Caco-2 (cell line): ENCODE measurements around the gene ZMYND19. TPM values are rescaled to one million over a fixed set of nuclear protein-coding genes. Genes with fewer than 3 reads are reported as not detected.

ENCODE experiments used
- BruUV-seq: library from RNA; stranded (reverse); fragments of 400-500 nt; replicated peaks from 2 replicates; lab custom pipeline; 2021; lab: Mats Ljungman, UMichigan
- CTCF ChIA-PET: fragments of 300-600 bp; sonication (Branson Sonifier 250); formaldehyde crosslinking; loops from one replicate; lab custom pipeline; 2022; ENCODE audit warnings: antibody characterized with exemption; lab: Charles Lee
- POLR2A ChIA-PET: fragments of 300-600 bp; sonication (Branson Sonifier 250); formaldehyde crosslinking; loops from one replicate; lab custom pipeline; 2022; ENCODE audit warnings: antibody characterized with exemption; lab: Charles Lee
- DNase-seq, 2 experiments: peaks; one replicate each; pipeline versions ENCODE4 v3.0.0 to v3.0.0-alpha.2; 2020 to 2022
- H3K27me3 ChIP-seq: replicated peaks from 2 replicates; pipeline ENCODE4 v1.6.0; 2011; ENCODE audit warnings: low read length; ENCODE audit not compliant: control insufficient read depth, insufficient read depth
- H3K36me3 ChIP-seq: 2 replicates; pipeline ENCODE4 v1.5.1; 2011; ENCODE audit warnings: low read length; ENCODE audit not compliant: control insufficient read depth, insufficient read depth
- H3K4me1 ChIP-seq: fragments of 250-450 bp; sonication (Bioruptor Pico); 2 replicates; pipeline ENCODE4 v1.5.1; 2020; ENCODE audit warnings: mild to moderate bottlenecking
- H3K4me3 ChIP-seq: 2 replicates; pipeline ENCODE4 v1.5.1; 2011; ENCODE audit warnings: low read depth, mild to moderate bottlenecking, control low read depth, low read length
- H3K9me3 ChIP-seq: fragments of 250-450 bp; sonication (Bioruptor Pico); 2 replicates; pipeline ENCODE4 v1.5.1; 2020; ENCODE audit warnings: mild to moderate bottlenecking, moderate library complexity
- H3K27ac Mint-ChIP-seq: one replicate; pipeline ENCODE4 v1.8.0; 2022; ENCODE audit warnings: mixed read lengths; ENCODE audit not compliant: unreplicated experiment
- H3K27me3 Mint-ChIP-seq: one replicate; pipeline ENCODE4 v1.8.0; 2022; ENCODE audit warnings: mixed read lengths; ENCODE audit not compliant: insufficient read depth, unreplicated experiment
- H3K36me3 Mint-ChIP-seq: one replicate; pipeline ENCODE4 v1.8.0; 2022; ENCODE audit warnings: mild to moderate bottlenecking, mixed read lengths; ENCODE audit not compliant: insufficient read depth, unreplicated experiment
- H3K4me1 Mint-ChIP-seq: one replicate; pipeline ENCODE4 v1.8.0; 2022; ENCODE audit warnings: low read depth, mixed read lengths; ENCODE audit not compliant: unreplicated experiment
- H3K4me3 Mint-ChIP-seq: one replicate; pipeline ENCODE4 v1.8.0; 2022; ENCODE audit warnings: mild to moderate bottlenecking, moderate library complexity, mixed read lengths; ENCODE audit not compliant: unreplicated experiment
- H3K9me3 Mint-ChIP-seq: one replicate; pipeline ENCODE4 v1.8.0; 2022; ENCODE audit warnings: mixed read lengths; ENCODE audit not compliant: unreplicated experiment
- CTCF ChIP-seq, 2 experiments: fragments of 200-600 bp in 1 of 2; IDR thresholded peaks; 1 replicate in 1 of 2; 2 replicates in 1 of 2; pipeline versions ENCODE4 v1.5.1 to v1.8.0; 2011 to 2022; ENCODE audit warnings: antibody characterized with exemption in 1 of 2, control low read depth in 1 of 2, inconsistent platforms in 1 of 2, low read depth in 1 of 2, low read length in 1 of 2, mild to moderate bottlenecking in 1 of 2, moderate library complexity in 1 of 2; ENCODE audit not compliant: insufficient read depth in 1 of 2, severe bottlenecking in 1 of 2, unreplicated experiment in 1 of 2
- intact Hi-C: fragments of 100-400 bp; cut with micrococcal nuclease; formaldehyde crosslinking; loops from one replicate; pipeline ENCODE4 v1.10.0; 2022; ENCODE audit not compliant: unreplicated experiment
- total RNA-seq: library from RNA; stranded (reverse); gene quantifications from 2 replicates; pipeline ENCODE4 v1.2.3, GENCODE V29; 2022

ZMYND19 gene
- total RNA-seq, 1 experiment from 2014 or later, result 66.3 TPM

GRCh38 chr9:137579259-137579604, 11.1 kb downstream of the ZMYND19 start:
- BruUV-seq, result no TSS peak
- no peak for TF ChIP-seq CTCF (IDR thresholded peaks at IDR 0.05; ENCODE audit: insufficient read depth in 1 of 2, low read depth in 1 of 2, low read length in 1 of 2, severe bottlenecking in 1 of 2, unreplicated experiment in 1 of 2)
- Histone ChIP-seq H3K36me3 (peaks cover 2% of the 10 kb centered on the region; the same call in 1 of the 2 replicates), H3K4me3 (peak overlapping the region; percentile 96), H3K27me3 (no peaks in the 10 kb centered on the region), H3K9me3 (no peaks in the 10 kb centered on the region), H3K4me1 (peaks cover 13% of the 10 kb centered on the region)
- ChIA-PET CTCF (interaction anchor here (0.7 to 3.6 kb wide), 3 partner anchors 12 to 277 kb away, joined by 3 to 13 read pairs (median 6); partner anchors contain the start of genes MRPL41 and NRARP), POLR2A (interaction anchor here (0.6 kb wide), 1 partner anchor 169 kb away, joined by 3 read pairs; no protein-coding TSS in a partner anchor)
- Mint-ChIP-seq H3K4me3 (peak overlapping the region; percentile 83), H3K4me1 (no peaks in the 10 kb centered on the region), H3K27me3 (no peaks in the 10 kb centered on the region), H3K27ac (peak overlapping the region; percentile 66), H3K9me3 (no peaks in the 10 kb centered on the region), H3K36me3 (peaks cover 72% of the 10 kb centered on the region)
- no peak for DNase-seq
- intact Hi-C loops, result no loop called here

- BruUV-seq, result no TSS peak
- Histone ChIP-seq H3K4me1 (peaks cover 13% of the 10 kb centered on the region), H3K4me3 (peak within 1 kb of the TSS; percentile 96), H3K9me3 (no peaks in the 10 kb centered on the region), H3K27me3 (no peaks in the 10 kb centered on the region), H3K36me3 (no peaks in the 10 kb centered on the region; the same call in 1 of the 2 replicates)
- peak within 1 kb of the TSS; percentile 66 for H3K27ac Mint-ChIP-seq
- peaks cover 77% of the 10 kb centered on the region for H3K36me3 Mint-ChIP-seq
- H3K4me1 Mint-ChIP-seq, result no peaks in the 10 kb centered on the region
- intact Hi-C loops, result loop anchor here (1.0 kb wide), 1 partner anchor 44 kb away; no protein-coding TSS in a partner anchor
- TF ChIP-seq CTCF (IDR thresholded peaks at IDR 0.05; ENCODE audit: insufficient read depth in 1 of 2, low read depth in 1 of 2, low read length in 1 of 2, severe bottlenecking in 1 of 2, unreplicated experiment in 1 of 2), result peak; percentile 90 to 94
- H3K9me3 Mint-ChIP-seq, result no peaks in the 10 kb centered on the region
- H3K4me3 Mint-ChIP-seq, result peak within 1 kb of the TSS; percentile 83
- ChIA-PET CTCF (interaction anchor here (0.9 to 3.6 kb wide), 4 partner anchors 12 to 44 kb away, joined by 3 to 13 read pairs (median 4); partner anchors contain the start of genes EHMT1 and MRPL41), POLR2A (interaction anchor here (0.6 kb wide), 1 partner anchor 169 kb away, joined by 3 read pairs; no protein-coding TSS in a partner anchor)
- peak; percentile 94 to 98 for DNase-seq
- no peaks in the 10 kb centered on the region for H3K27me3 Mint-ChIP-seq
Observed at GRCh38 chr9:137578518-137579258, 11.6 kb downstream of the ZMYND19 start, which contains the start of gene DPH7. TSS of gene DPH7 (minus strand) at chr9:137578925. CDS start at chr9:137578777, 148 bp downstream.

- Mint-ChIP-seq H3K27ac (peak overlapping the region; percentile 24), H3K4me1 (no peaks in the 10 kb centered on the region), H3K27me3 (no peaks in the 10 kb centered on the region), H3K4me3 (no peak overlapping the region), H3K9me3 (no peaks in the 10 kb centered on the region), H3K36me3 (peaks cover 77% of the 10 kb centered on the region)
- Histone ChIP-seq H3K9me3 (no peaks in the 10 kb centered on the region), H3K4me1 (peaks cover 13% of the 10 kb centered on the region), H3K36me3 (no peaks in the 10 kb centered on the region; the same call in 1 of the 2 replicates), H3K27me3 (no peaks in the 10 kb centered on the region), H3K4me3 (no peak overlapping the region)
- ChIA-PET CTCF (no interaction called here), POLR2A (no interaction called here)
- no TSS peak for BruUV-seq
- intact Hi-C loops, result no loop called here
- DNase-seq, result no peak
- no peak for TF ChIP-seq CTCF (IDR thresholded peaks at IDR 0.05; ENCODE audit: insufficient read depth in 1 of 2, low read depth in 1 of 2, low read length in 1 of 2, severe bottlenecking in 1 of 2, unreplicated experiment in 1 of 2)
Observed at GRCh38 chr9:137575716-137576411, 14.4 kb downstream of the ZMYND19 start.
